ENCODE results near the gene FAM184B.
"Not testable (repeated sequence)": the region's sequence is repeated elsewhere in the genome, so short reads cannot be mapped to it uniquely, and the experiment has no call there.

FAM184B gene

GRCh38 chr4:17662694-17663093 lies 118.7 kb downstream of the FAM184B start:
- H3K27ac ChIP-seq, result no peak overlapping the region
- no peaks in the 10 kb centered on the region for H3K36me3 ChIP-seq (ENCODE audit: insufficient read depth, low read length)
- H3K9ac ChIP-seq (ENCODE audit: insufficient read length), result no peak overlapping the region
- DNase-seq (ENCODE audit: low read depth, low spot score), result no peak
- no peak for TF ChIP-seq EZH2 (IDR thresholded peaks at IDR 0.05)
- no peak for TF ChIP-seq FOXP2 (optimal IDR thresholded peaks at IDR 0.05; ENCODE audit: control extremely low read depth, extremely low read length, insufficient read depth)
- TF ChIP-seq POLR2AphosphoS5 (IDR thresholded peaks at IDR 0.05; ENCODE audit: borderline replicate concordance, low read depth, low read length), result no peak
- H3K4me3 ChIP-seq, result no peak overlapping the region
- no peaks in the 10 kb centered on the region for H3K9me3 ChIP-seq (ENCODE audit: low read depth, low read length)

- DNase-seq (ENCODE audit: low read depth, low spot score); H3K9ac ChIP-seq (ENCODE audit: insufficient read length); H3K36me3 ChIP-seq (ENCODE audit: insufficient read depth, low read length); H3K4me3 ChIP-seq; H3K27ac ChIP-seq; H3K9me3 ChIP-seq (ENCODE audit: low read depth, low read length): not testable (repeated sequence)
Measured at GRCh38 chr4:17659196-17659595, 122.2 kb downstream of the FAM184B start.

GRCh38 chr4:17657849-17658248 lies 123.6 kb downstream of the FAM184B start:
- Histone ChIP-seq H3K9ac (ENCODE audit: insufficient read length) (no peak overlapping the region), H3K4me3 (no peak overlapping the region), H3K27ac (no peak overlapping the region), H3K9me3 (ENCODE audit: low read depth, low read length) (no peaks in the 10 kb centered on the region), H3K36me3 (ENCODE audit: insufficient read depth, low read length) (no peaks in the 10 kb centered on the region)
- DNase-seq (ENCODE audit: low read depth, low spot score), result no peak
- TF ChIP-seq POLR2AphosphoS5 (IDR thresholded peaks at IDR 0.05; ENCODE audit: borderline replicate concordance, low read depth, low read length) (no peak), FOXP2 (optimal IDR thresholded peaks at IDR 0.05; ENCODE audit: control extremely low read depth, extremely low read length, insufficient read depth) (no peak), EZH2 (IDR thresholded peaks at IDR 0.05) (no peak)

- no peaks in the 10 kb centered on the region for H3K9me3 ChIP-seq (ENCODE audit: low read depth, low read length)
- H3K4me3 ChIP-seq, result no peak overlapping the region
- H3K27ac ChIP-seq, result no peak overlapping the region
- no peak for TF ChIP-seq EZH2 (IDR thresholded peaks at IDR 0.05)
- TF ChIP-seq POLR2AphosphoS5 (IDR thresholded peaks at IDR 0.05; ENCODE audit: borderline replicate concordance, low read depth, low read length), result no peak
- no peak for DNase-seq (ENCODE audit: low read depth, low spot score)
- H3K36me3 ChIP-seq (ENCODE audit: insufficient read depth, low read length), result no peaks in the 10 kb centered on the region
- H3K9ac ChIP-seq (ENCODE audit: insufficient read length), result no peak overlapping the region
Measured at GRCh38 chr4:17657090-17657489, 124.3 kb downstream of the FAM184B start.

- Histone ChIP-seq H3K9ac (ENCODE audit: insufficient read length) (no peak overlapping the region), H3K27ac (no peak overlapping the region), H3K36me3 (ENCODE audit: insufficient read depth, low read length) (no peaks in the 10 kb centered on the region), H3K9me3 (ENCODE audit: low read depth, low read length) (no peaks in the 10 kb centered on the region), H3K4me3 (no peak overlapping the region)
- no peak for DNase-seq (ENCODE audit: low read depth, low spot score)
- TF ChIP-seq FOXP2 (optimal IDR thresholded peaks at IDR 0.05; ENCODE audit: control extremely low read depth, extremely low read length, insufficient read depth) (no peak), POLR2AphosphoS5 (IDR thresholded peaks at IDR 0.05; ENCODE audit: borderline replicate concordance, low read depth, low read length) (no peak), EZH2 (IDR thresholded peaks at IDR 0.05) (no peak)
Measured at GRCh38 chr4:17654701-17655100, 126.7 kb downstream of the FAM184B start.

GRCh38 chr4:17650406-17650805 lies 131.0 kb downstream of the FAM184B start:
- H3K36me3 ChIP-seq (ENCODE audit: insufficient read depth, low read length), result no peaks in the 10 kb centered on the region
- no peak for DNase-seq (ENCODE audit: low read depth, low spot score)
- no peak overlapping the region for H3K4me3 ChIP-seq
- H3K27ac ChIP-seq, result no peak overlapping the region
- no peaks in the 10 kb centered on the region for H3K9me3 ChIP-seq (ENCODE audit: low read depth, low read length)
- no peak for TF ChIP-seq EZH2 (IDR thresholded peaks at IDR 0.05)
- TF ChIP-seq POLR2AphosphoS5 (IDR thresholded peaks at IDR 0.05; ENCODE audit: borderline replicate concordance, low read depth, low read length), result no peak
- TF ChIP-seq FOXP2 (optimal IDR thresholded peaks at IDR 0.05; ENCODE audit: control extremely low read depth, extremely low read length, insufficient read depth), result no peak
- no peak overlapping the region for H3K9ac ChIP-seq (ENCODE audit: insufficient read length)

- H3K4me3 ChIP-seq, result no peak overlapping the region
- H3K36me3 ChIP-seq (ENCODE audit: insufficient read depth, low read length), result no peaks in the 10 kb centered on the region; the same call in 1 of the 2 replicates
- DNase-seq (ENCODE audit: low read depth, low spot score), result no peak
- H3K9ac ChIP-seq (ENCODE audit: insufficient read length), result no peak overlapping the region
- no peak for TF ChIP-seq EZH2 (IDR thresholded peaks at IDR 0.05)
- no peak for TF ChIP-seq POLR2AphosphoS5 (IDR thresholded peaks at IDR 0.05; ENCODE audit: borderline replicate concordance, low read depth, low read length)
- no peak for TF ChIP-seq FOXP2 (optimal IDR thresholded peaks at IDR 0.05; ENCODE audit: control extremely low read depth, extremely low read length, insufficient read depth)
- H3K27ac ChIP-seq, result no peak overlapping the region
- H3K9me3 ChIP-seq (ENCODE audit: low read depth, low read length), result no peaks in the 10 kb centered on the region
Measured at GRCh38 chr4:17647927-17648326, 133.5 kb downstream of the FAM184B start.

- Histone ChIP-seq H3K9ac (ENCODE audit: insufficient read length) (no peak overlapping the region), H3K27ac (no peak overlapping the region), H3K36me3 (ENCODE audit: insufficient read depth, low read length) (peaks cover 2% of the 10 kb centered on the region; the same call in 1 of the 2 replicates), H3K4me3 (no peak overlapping the region), H3K9me3 (ENCODE audit: low read depth, low read length) (no peaks in the 10 kb centered on the region)
- TF ChIP-seq EZH2 (IDR thresholded peaks at IDR 0.05), result no peak
- no peak for TF ChIP-seq POLR2AphosphoS5 (IDR thresholded peaks at IDR 0.05; ENCODE audit: borderline replicate concordance, low read depth, low read length)
- TF ChIP-seq FOXP2 (optimal IDR thresholded peaks at IDR 0.05; ENCODE audit: control extremely low read depth, extremely low read length, insufficient read depth), result no peak
- DNase-seq (ENCODE audit: low read depth, low spot score), result no peak
Measured at GRCh38 chr4:17647176-17647806, 134.1 kb downstream of the FAM184B start.

- H3K27ac ChIP-seq, result no peak overlapping the region
- no peak overlapping the region for H3K9ac ChIP-seq (ENCODE audit: insufficient read length)
- H3K36me3 ChIP-seq (ENCODE audit: insufficient read depth, low read length), result peaks cover 4% of the 10 kb centered on the region; the same call in 1 of the 2 replicates
- no peak overlapping the region for H3K4me3 ChIP-seq
- no peak for DNase-seq (ENCODE audit: low read depth, low spot score)
- H3K9me3 ChIP-seq (ENCODE audit: low read depth, low read length), result no peaks in the 10 kb centered on the region
- TF ChIP-seq EZH2 (IDR thresholded peaks at IDR 0.05) (no peak), POLR2AphosphoS5 (IDR thresholded peaks at IDR 0.05; ENCODE audit: borderline replicate concordance, low read depth, low read length) (no peak), FOXP2 (optimal IDR thresholded peaks at IDR 0.05; ENCODE audit: control extremely low read depth, extremely low read length, insufficient read depth) (no peak)
Measured at GRCh38 chr4:17646693-17647092, 134.7 kb downstream of the FAM184B start.

Data from SK-N-MC (cell line).